MM.1S (cell line): Measurements from ENCODE around the gene NGEF.

ENCODE experiments used
- DNase-seq: peaks from one replicate; pipeline ENCODE4 v3.0.0-alpha.2; 2015
- H2AFZ ChIP-seq: fragments of 300-600 bp; sonication (generic); 2 replicates; pipeline ENCODE4 v1.6.0; 2016; ENCODE audit warnings: antibody characterized with exemption, low read length
- H3F3A ChIP-seq: fragments of 300-600 bp; sonication (generic); 2 replicates; pipeline ENCODE4 v1.6.1; 2016; ENCODE audit warnings: mild to moderate bottlenecking, antibody characterized with exemption, low read length, moderate library complexity, mixed read lengths; ENCODE audit not compliant: insufficient read depth
- H3K27ac ChIP-seq: fragments of 300-600 bp; sonication (generic); 2 replicates; pipeline ENCODE4 v1.5.1; 2016; ENCODE audit warnings: mild to moderate bottlenecking, low read length
- H3K27me3 ChIP-seq: fragments of 300-600 bp; sonication (generic); replicated peaks from 2 replicates; pipeline ENCODE4 v1.6.0; 2016; ENCODE audit warnings: low read length; ENCODE audit not compliant: insufficient read depth
- H3K36me3 ChIP-seq: fragments of 300-600 bp; sonication (generic); replicated peaks from 2 replicates; pipeline ENCODE4 v1.6.1; 2016; ENCODE audit warnings: mild to moderate bottlenecking, low read length, mixed read lengths; ENCODE audit not compliant: insufficient read depth
- H3K4me1 ChIP-seq: fragments of 300-600 bp; sonication (generic); 2 replicates; pipeline ENCODE4 v1.6.1; 2016; ENCODE audit warnings: low read length, mixed read lengths
- H3K4me2 ChIP-seq: fragments of 300-600 bp; sonication (generic); 2 replicates; pipeline ENCODE4 v1.6.0; 2016; ENCODE audit warnings: low read depth, low read length
- H3K4me3 ChIP-seq: fragments of 300-600 bp; sonication (generic); 2 replicates; pipeline ENCODE4 v1.5.1; 2016; ENCODE audit warnings: low read length, mixed read lengths
- H3K79me2 ChIP-seq: fragments of 300-600 bp; sonication (generic); 2 replicates; pipeline ENCODE4 v1.6.1; 2016; ENCODE audit warnings: mixed run types, low read length, mixed read lengths
- H3K9ac ChIP-seq: fragments of 300-600 bp; sonication (generic); 2 replicates; pipeline ENCODE4 v1.6.1; 2016; ENCODE audit warnings: low read length, mixed read lengths
- H3K9me2 ChIP-seq: fragments of 300-600 bp; sonication (generic); replicated peaks from 2 replicates; pipeline ENCODE4 v1.6.1; 2016; ENCODE audit warnings: mild to moderate bottlenecking, low read length, mixed read lengths; ENCODE audit not compliant: insufficient read depth
- H3K9me3 ChIP-seq: fragments of 300-600 bp; sonication (generic); replicated peaks from 2 replicates; pipeline ENCODE4 v1.6.1; 2016; ENCODE audit warnings: mild to moderate bottlenecking, low read length, mixed read lengths; ENCODE audit not compliant: insufficient read depth
- H4K20me1 ChIP-seq: fragments of 300-600 bp; sonication (generic); 2 replicates; pipeline ENCODE4 v1.6.1; 2016; ENCODE audit warnings: mild to moderate bottlenecking, low read length, moderate library complexity, mixed read lengths; ENCODE audit not compliant: insufficient read depth
- EZH2 ChIP-seq: fragments of 300-600 bp; sonication (generic); optimal IDR thresholded peaks from 2 replicates; pipeline ENCODE3; 2017; ENCODE audit warnings: low read depth, mild to moderate bottlenecking, antibody characterized with exemption, low read length, mixed read lengths
- EZH2phosphoT487 ChIP-seq: fragments of 300-600 bp; sonication (generic); IDR thresholded peaks from 2 replicates; pipeline ENCODE4 v1.6.1; 2018; ENCODE audit warnings: antibody characterized with exemption, low read length
- TF ChIP-seq, protein P1 (sequence below): fragments of 300-600 bp; sonication (generic); IDR thresholded peaks from 2 replicates; pipeline ENCODE4 v1.5.1; 2016; ENCODE audit warnings: antibody characterized with exemption, low read length, mixed read lengths

Gene NGEF

DNA sequence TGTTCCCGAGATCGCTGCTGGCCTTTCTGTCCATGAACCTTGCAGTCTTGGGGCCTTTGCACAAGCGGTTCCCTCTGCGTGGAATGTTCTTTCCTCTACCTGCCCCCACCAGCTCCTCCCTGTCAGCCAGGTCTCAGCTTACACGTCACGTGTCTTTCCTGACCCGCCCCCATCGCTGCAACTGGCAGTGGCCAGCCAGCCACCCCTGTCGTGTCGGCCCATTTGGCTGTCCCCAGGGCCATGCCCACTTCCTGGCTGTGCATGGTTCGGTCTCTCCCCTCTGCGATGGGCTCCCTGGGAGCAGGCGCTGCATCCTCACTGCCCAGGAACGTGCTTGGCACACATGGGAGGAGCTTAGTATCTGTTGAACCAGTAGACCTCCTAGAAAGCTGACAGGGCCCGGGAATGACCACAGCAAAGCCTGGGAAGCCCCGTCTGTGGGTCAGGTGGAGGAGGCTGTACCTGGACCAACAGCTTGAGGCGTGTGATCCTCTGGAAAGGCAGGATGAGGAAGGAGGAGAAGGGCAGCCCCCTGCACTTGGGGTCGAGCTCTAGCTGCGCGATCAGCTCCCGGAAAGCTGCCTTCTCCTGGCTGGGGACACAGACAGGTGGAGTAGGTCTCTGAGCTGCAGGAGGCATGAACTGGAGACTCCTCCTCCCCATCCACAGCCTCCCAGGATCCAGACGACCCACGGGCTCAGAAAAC lies 122.0 kb downstream of the NGEF start:
- no peaks in the 10 kb centered on the region for H4K20me1 ChIP-seq
- H3K9ac ChIP-seq, result no peak overlapping the region
- H3K9me3 ChIP-seq, result no peaks in the 10 kb centered on the region
- no peaks in the 10 kb centered on the region for H3K27me3 ChIP-seq
- peak overlapping the region; percentile 71 for H3K4me2 ChIP-seq
- peak; percentile 15 for DNase-seq
- no peaks in the 10 kb centered on the region for H3K4me1 ChIP-seq
- H3K27ac ChIP-seq, result no peak overlapping the region
- H3K4me3 ChIP-seq, result peak overlapping the region; percentile 34; the same call in 1 of the 2 replicates
- no peaks in the 10 kb centered on the region for H3K9me2 ChIP-seq
- no peaks in the 10 kb centered on the region for H3K36me3 ChIP-seq
- no peak for TF ChIP-seq EZH2phosphoT487
- TF ChIP-seq, protein P1, sequence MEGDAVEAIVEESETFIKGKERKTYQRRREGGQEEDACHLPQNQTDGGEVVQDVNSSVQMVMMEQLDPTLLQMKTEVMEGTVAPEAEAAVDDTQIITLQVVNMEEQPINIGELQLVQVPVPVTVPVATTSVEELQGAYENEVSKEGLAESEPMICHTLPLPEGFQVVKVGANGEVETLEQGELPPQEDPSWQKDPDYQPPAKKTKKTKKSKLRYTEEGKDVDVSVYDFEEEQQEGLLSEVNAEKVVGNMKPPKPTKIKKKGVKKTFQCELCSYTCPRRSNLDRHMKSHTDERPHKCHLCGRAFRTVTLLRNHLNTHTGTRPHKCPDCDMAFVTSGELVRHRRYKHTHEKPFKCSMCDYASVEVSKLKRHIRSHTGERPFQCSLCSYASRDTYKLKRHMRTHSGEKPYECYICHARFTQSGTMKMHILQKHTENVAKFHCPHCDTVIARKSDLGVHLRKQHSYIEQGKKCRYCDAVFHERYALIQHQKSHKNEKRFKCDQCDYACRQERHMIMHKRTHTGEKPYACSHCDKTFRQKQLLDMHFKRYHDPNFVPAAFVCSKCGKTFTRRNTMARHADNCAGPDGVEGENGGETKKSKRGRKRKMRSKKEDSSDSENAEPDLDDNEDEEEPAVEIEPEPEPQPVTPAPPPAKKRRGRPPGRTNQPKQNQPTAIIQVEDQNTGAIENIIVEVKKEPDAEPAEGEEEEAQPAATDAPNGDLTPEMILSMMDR, result no peak
- TF ChIP-seq EZH2, result no peak
- peak overlapping the region; percentile 82 for H2AFZ ChIP-seq
- H3K79me2 ChIP-seq, result no peaks in the 10 kb centered on the region
- H3F3A ChIP-seq, result no peaks in the 10 kb centered on the region

GRCh38 chr2:232890536-232890895 lies 122.5 kb downstream of the NGEF start:
- Histone ChIP-seq H3K27ac (no peak overlapping the region), H4K20me1 (no peaks in the 10 kb centered on the region), H3K9me2 (no peaks in the 10 kb centered on the region), H3K4me2 (peak overlapping the region; percentile 71), H3K36me3 (no peaks in the 10 kb centered on the region), H3K79me2 (no peaks in the 10 kb centered on the region), H2AFZ (peak overlapping the region; percentile 82), H3K4me1 (no peaks in the 10 kb centered on the region), H3K9me3 (no peaks in the 10 kb centered on the region), H3F3A (no peaks in the 10 kb centered on the region), H3K27me3 (no peaks in the 10 kb centered on the region), H3K9ac (no peak overlapping the region), H3K4me3 (0 out of 2 replicates have a peak overlapping the region, but pooled peaks have one; percentile 34)
- no peak for DNase-seq
- TF ChIP-seq, protein P1, result no peak
- TF ChIP-seq EZH2phosphoT487 (no peak), EZH2 (no peak)

GRCh38 chr2:232889876-232890401 lies 123.1 kb downstream of the NGEF start:
- no peak overlapping the region for H3K4me2 ChIP-seq
- DNase-seq, result no peak
- TF ChIP-seq EZH2, result no peak
- TF ChIP-seq, protein P1, result no peak
- no peak for TF ChIP-seq EZH2phosphoT487
- H3K36me3 ChIP-seq, result no peaks in the 10 kb centered on the region
- no peak overlapping the region for H3K27ac ChIP-seq
- H3K4me1 ChIP-seq, result no peaks in the 10 kb centered on the region
- H3K9me2 ChIP-seq, result no peaks in the 10 kb centered on the region
- H3K9me3 ChIP-seq, result no peaks in the 10 kb centered on the region
- H3K79me2 ChIP-seq, result no peaks in the 10 kb centered on the region
- H2AFZ ChIP-seq, result no peak overlapping the region
- H4K20me1 ChIP-seq, result no peaks in the 10 kb centered on the region
- no peak overlapping the region for H3K4me3 ChIP-seq
- no peak overlapping the region for H3K9ac ChIP-seq
- no peaks in the 10 kb centered on the region for H3K27me3 ChIP-seq
- no peaks in the 10 kb centered on the region for H3F3A ChIP-seq
